Loucy (cell line): ENCODE results near the gene CTRL.

ENCODE experiments used
- H2AFZ ChIP-seq: fragments of 200-600 bp; sonication (generic); 2 replicates; pipeline ENCODE4 v1.6.0; 2016; ENCODE audit warnings: antibody characterized with exemption, mild to moderate bottlenecking, low read length, moderate library complexity
- H3F3A ChIP-seq: fragments of 200-600 bp; 2 replicates; pipeline ENCODE4 v1.6.0; 2016; ENCODE audit warnings: antibody characterized with exemption, low read depth, mild to moderate bottlenecking
- H3K27me3 ChIP-seq: fragments of 200-600 bp; sonication (generic); 2 replicates; pipeline ENCODE4 v1.6.1; 2014; ENCODE audit warnings: low read length, mild to moderate bottlenecking; ENCODE audit not compliant: insufficient read depth, poor library complexity, severe bottlenecking
- H3K36me3 ChIP-seq: fragments of 200-600 bp; sonication (generic); 2 replicates; pipeline ENCODE4 v1.6.1; 2016; ENCODE audit warnings: low read length; ENCODE audit not compliant: insufficient read depth
- H3K4me1 ChIP-seq: fragments of 200-600 bp; sonication (generic); 2 replicates; pipeline ENCODE4 v1.5.1; 2014; ENCODE audit warnings: low read length, mild to moderate bottlenecking; ENCODE audit not compliant: insufficient read depth, poor library complexity, severe bottlenecking
- H3K4me2 ChIP-seq: fragments of 200-600 bp; sonication (generic); 2 replicates; pipeline ENCODE4 v1.6.0; 2014; ENCODE audit warnings: antibody characterized with exemption, low read length, low read depth, mild to moderate bottlenecking; ENCODE audit not compliant: poor library complexity, severe bottlenecking
- H3K4me3 ChIP-seq: fragments of 200-600 bp; sonication (generic); 2 replicates; pipeline ENCODE4 v1.5.1; 2014; ENCODE audit warnings: low read length, mild to moderate bottlenecking, mixed read lengths; ENCODE audit not compliant: poor library complexity, severe bottlenecking
- H3K79me2 ChIP-seq: fragments of 200-600 bp; sonication (generic); 2 replicates; pipeline ENCODE4 v1.6.1; 2014; ENCODE audit warnings: low read length; ENCODE audit not compliant: insufficient read depth
- H3K9ac ChIP-seq: fragments of 200-600 bp; sonication (generic); 2 replicates; pipeline ENCODE4 v1.6.0; 2014; ENCODE audit warnings: mild to moderate bottlenecking, low read depth, low read length, moderate library complexity; ENCODE audit not compliant: poor library complexity, severe bottlenecking
- H3K9me2 ChIP-seq: fragments of 200-600 bp; sonication (generic); replicated peaks from 2 replicates; pipeline ENCODE4 v1.6.1; 2016; ENCODE audit warnings: low read depth, low read length, mixed read lengths
- H3K9me3 ChIP-seq: fragments of 200-600 bp; sonication (generic); 2 replicates; pipeline ENCODE4 v1.6.1; 2014; ENCODE audit warnings: mild to moderate bottlenecking, antibody characterized with exemption, low read length, low read depth; ENCODE audit not compliant: insufficient read depth
- H4K20me1 ChIP-seq: fragments of 200-600 bp; sonication (generic); 2 replicates; pipeline ENCODE4 v1.6.0; 2014; ENCODE audit warnings: antibody characterized with exemption, low read length, mild to moderate bottlenecking; ENCODE audit not compliant: insufficient read depth, poor library complexity, severe bottlenecking
- CTCF ChIP-seq: fragments of 200-600 bp; sonication (generic); conservative IDR thresholded peaks from 2 replicates; pipeline ENCODE4 v1.5.1; 2014; ENCODE audit warnings: mild to moderate bottlenecking, antibody characterized with exemption, low read length
- EZH2phosphoT487 ChIP-seq: fragments of 200-600 bp; IDR thresholded peaks from 2 replicates; pipeline ENCODE4 v1.6.1; 2018; ENCODE audit warnings: antibody characterized with exemption, mild to moderate bottlenecking, moderate library complexity, borderline replicate concordance

The CTRL gene

GRCh38 chr16:67946128-67946569 lies 14.5 kb upstream of the CTRL start:
- Histone ChIP-seq H3K36me3 (no peaks in the 10 kb centered on the region), H3F3A (no peaks in the 10 kb centered on the region), H3K79me2 (no peaks in the 10 kb centered on the region), H3K4me3 (no peak overlapping the region), H3K9me3 (no peaks in the 10 kb centered on the region), H3K27me3 (no peaks in the 10 kb centered on the region), H3K4me1 (peaks cover 9% of the 10 kb centered on the region), H3K4me2 (no peak overlapping the region), H3K9ac (no peak overlapping the region), H3K9me2 (no peaks in the 10 kb centered on the region), H4K20me1 (no peaks in the 10 kb centered on the region), H2AFZ (no peak overlapping the region)
- TF ChIP-seq CTCF (no peak), EZH2phosphoT487 (no peak)

- no peaks in the 10 kb centered on the region for H3K27me3 ChIP-seq
- H2AFZ ChIP-seq = no peak overlapping the region
- H3K9me2 ChIP-seq = no peaks in the 10 kb centered on the region
- H3K36me3 ChIP-seq = no peaks in the 10 kb centered on the region
- H3K9ac ChIP-seq = no peak overlapping the region
- no peaks in the 10 kb centered on the region for H3K79me2 ChIP-seq
- no peak overlapping the region for H3K4me2 ChIP-seq
- no peaks in the 10 kb centered on the region; the same call in 1 of the 2 replicates for H3F3A ChIP-seq
- no peak overlapping the region for H3K4me3 ChIP-seq
- no peaks in the 10 kb centered on the region for H4K20me1 ChIP-seq
- TF ChIP-seq CTCF = no peak
- TF ChIP-seq EZH2phosphoT487 = no peak
- H3K4me1 ChIP-seq = peaks cover 9% of the 10 kb centered on the region
- H3K9me3 ChIP-seq = no peaks in the 10 kb centered on the region
Observed at GRCh38 chr16:67945392-67945933, 13.8 kb upstream of the CTRL start.

GRCh38 chr16:67944690-67945391 lies 13.2 kb upstream of the CTRL start:
- Histone ChIP-seq H3K79me2 (no peaks in the 10 kb centered on the region), H3K9ac (no peak overlapping the region), H4K20me1 (no peaks in the 10 kb centered on the region), H3K27me3 (no peaks in the 10 kb centered on the region), H2AFZ (no peak overlapping the region), H3K9me3 (no peaks in the 10 kb centered on the region), H3K9me2 (no peaks in the 10 kb centered on the region), H3K4me1 (peaks cover 10% of the 10 kb centered on the region), H3K4me3 (no peak overlapping the region), H3K4me2 (no peak overlapping the region), H3K36me3 (no peaks in the 10 kb centered on the region), H3F3A (no peaks in the 10 kb centered on the region; the same call in 1 of the 2 replicates)
- no peak for TF ChIP-seq EZH2phosphoT487
- no peak for TF ChIP-seq CTCF
